ENCODE results near the gene TATDN2.

DNA sequence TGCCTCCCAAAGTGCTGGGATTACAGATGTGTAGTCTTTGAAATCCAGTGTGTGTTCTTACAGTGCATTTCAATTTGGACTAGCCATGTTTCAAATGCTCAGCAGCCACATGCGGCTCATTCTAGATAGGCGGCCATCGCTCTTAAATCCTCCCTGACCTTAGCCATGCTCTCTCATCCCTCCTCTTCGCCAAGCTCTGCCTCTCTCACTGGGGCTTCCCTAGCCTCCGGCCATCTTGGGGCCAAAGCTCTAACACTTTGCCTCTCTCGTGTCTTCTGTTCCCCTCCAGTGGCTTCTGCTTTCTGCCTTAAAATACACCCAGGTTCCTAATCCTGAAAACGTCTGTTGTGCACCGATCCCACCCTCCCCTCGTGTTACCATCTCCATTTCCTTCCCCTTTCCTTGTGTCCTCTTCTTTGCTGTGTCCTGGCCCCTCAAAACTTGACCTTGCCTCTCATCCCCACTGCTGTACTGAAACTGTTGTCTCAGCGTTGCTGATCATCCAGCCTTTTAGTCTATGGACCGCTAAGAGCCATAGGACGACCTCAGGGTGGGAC is 45.8 kb downstream of the TATDN2 start:
- TF ChIP-seq, protein P1, sequence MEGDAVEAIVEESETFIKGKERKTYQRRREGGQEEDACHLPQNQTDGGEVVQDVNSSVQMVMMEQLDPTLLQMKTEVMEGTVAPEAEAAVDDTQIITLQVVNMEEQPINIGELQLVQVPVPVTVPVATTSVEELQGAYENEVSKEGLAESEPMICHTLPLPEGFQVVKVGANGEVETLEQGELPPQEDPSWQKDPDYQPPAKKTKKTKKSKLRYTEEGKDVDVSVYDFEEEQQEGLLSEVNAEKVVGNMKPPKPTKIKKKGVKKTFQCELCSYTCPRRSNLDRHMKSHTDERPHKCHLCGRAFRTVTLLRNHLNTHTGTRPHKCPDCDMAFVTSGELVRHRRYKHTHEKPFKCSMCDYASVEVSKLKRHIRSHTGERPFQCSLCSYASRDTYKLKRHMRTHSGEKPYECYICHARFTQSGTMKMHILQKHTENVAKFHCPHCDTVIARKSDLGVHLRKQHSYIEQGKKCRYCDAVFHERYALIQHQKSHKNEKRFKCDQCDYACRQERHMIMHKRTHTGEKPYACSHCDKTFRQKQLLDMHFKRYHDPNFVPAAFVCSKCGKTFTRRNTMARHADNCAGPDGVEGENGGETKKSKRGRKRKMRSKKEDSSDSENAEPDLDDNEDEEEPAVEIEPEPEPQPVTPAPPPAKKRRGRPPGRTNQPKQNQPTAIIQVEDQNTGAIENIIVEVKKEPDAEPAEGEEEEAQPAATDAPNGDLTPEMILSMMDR (IDR thresholded peaks at IDR 0.05; ENCODE audit: low read depth, low read length) = no peak
- TF ChIP-seq POLR2A (IDR thresholded peaks at IDR 0.05; ENCODE audit: extremely low read depth, insufficient read length) (no peak), MYC (IDR thresholded peaks at IDR 0.05; ENCODE audit: low read depth, low read length) (no peak)
- TF ChIP-seq, protein P2, sequence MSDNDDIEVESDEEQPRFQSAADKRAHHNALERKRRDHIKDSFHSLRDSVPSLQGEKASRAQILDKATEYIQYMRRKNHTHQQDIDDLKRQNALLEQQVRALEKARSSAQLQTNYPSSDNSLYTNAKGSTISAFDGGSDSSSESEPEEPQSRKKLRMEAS (IDR thresholded peaks at IDR 0.05; ENCODE audit: low read depth, low read length) = no peak

All from NB4 (cell line).